Dermis microvascular lymphatic vessel endothelial cell (primary cell): Measurements from ENCODE around the gene CLIC6. TPM values are rescaled to one million over a fixed set of nuclear protein-coding genes. Genes with fewer than 3 reads are reported as not detected.

Experiments
- DNase-seq, 2 donors: peaks; one replicate each; pipeline versions ENCODE4 v3.0.0 to v3.0.0-alpha.2; 2010; ENCODE audit warnings: low read depth in 2 of 2
- total RNA-seq: library from RNA; depleted of rRNA; stranded (reverse); fragments of >200 nt; gene quantifications from 2 replicates; pipeline ENCODE4 v1.2.1, GENCODE V29; 2014

The CLIC6 gene
- not detected in 2 replicates for total RNA-seq

DNA sequence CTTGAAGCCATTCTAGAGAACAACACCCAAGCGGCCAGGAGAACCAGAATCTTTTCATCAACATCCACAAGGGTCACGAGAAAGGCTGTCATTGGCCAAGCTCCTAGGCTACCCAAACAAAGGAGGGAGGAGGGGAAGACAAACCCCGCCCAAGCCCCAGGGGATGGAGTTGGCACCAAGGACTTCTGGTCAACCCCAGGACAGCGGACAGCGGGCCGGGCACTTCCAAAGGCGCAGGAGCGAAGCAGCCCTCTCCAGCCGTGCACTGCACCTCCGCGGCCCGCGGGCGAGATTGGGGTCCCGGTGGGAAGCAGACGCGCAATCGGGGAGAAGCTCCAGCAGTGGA is at the start of gene CLIC6:
CLIC6 (plus strand) TSS at position 192 of the 346 bp plus-strand sequence. CDS start 395 bp downstream, outside the sequence.
- DNase-seq = no peak

DNA sequence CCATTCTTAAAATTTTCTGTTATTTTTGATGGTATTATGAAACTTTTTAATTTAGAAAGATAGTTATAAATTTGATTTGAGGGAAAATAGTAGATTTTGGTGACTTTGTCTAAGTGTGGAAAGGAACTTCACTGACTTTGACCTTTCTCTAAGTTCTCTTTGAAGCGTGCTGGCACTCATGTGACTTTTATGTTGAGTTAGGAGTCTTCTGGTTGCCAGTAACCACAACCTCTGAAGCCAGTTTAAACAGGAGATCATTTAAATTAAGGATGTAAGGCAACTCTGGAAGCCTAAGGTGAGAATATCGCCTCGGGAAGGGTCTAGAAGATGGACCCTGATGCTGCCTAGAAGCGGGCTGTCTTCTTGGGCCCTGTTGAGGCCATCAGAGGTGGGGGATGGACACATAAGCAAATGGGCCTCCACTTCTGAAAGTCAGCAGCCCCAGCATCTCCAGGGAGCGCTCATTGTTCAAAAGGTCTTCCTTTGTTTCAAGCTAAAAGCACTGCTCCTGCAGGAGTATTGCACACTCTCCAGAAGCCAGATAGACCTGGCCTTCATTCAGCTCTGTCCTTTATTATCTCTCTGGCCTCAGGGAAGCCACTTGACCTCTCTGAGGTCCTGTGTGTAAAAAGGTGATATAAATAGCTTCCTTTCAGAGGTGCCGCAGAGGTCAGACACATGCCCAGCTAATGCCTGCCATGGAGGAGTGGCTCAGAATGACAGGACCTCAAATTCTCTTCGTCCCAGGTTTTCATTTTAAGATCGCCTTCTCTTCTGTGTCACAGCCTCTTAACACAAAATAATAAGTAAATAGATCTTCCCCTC is 48.7 kb upstream of the CLIC6 start:
- no peak for DNase-seq

DNA sequence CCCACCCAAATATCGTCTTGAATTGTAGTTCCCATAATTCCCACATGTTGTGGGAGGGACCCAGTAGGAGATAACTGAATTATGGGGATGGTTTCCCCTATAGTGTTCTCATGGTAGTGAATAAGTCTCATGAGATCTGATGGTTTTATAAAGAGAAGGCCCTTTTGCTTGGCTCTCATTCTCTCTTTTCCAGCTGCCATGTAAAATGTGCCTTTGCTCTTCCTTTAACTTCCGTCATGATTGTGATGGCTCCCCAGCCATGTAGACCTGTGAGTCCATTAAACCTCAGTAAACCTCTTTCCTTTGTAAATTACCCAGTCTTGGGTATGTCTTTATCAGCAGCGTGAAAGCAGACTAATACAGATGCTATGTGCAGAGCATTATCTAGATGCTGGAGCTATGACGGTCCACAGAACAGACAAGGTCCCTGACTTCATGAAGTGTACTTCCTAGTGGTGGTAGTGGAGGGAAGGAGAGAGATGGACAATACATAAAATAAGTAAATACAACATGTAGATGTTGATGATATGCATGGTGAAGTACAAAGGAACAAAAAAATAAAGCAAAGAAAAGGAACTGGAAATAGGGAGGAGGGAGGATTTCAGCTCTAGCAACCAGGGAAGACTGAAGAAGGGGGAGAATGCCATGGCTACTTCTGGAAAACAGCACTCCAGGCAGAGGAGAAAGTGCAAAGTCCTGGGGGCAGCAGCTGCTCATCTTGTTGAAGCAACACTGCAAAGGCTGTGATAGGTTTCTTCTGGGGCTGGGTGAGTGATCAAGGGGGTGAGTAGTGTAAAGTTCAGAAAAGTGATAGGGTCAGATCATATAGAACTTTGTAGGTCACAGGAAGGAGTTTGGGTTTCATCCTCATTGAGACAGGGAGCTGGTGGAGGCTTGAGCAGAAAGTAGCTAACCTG is 47.1 kb upstream of the CLIC6 start:
- no peak for DNase-seq

DNA sequence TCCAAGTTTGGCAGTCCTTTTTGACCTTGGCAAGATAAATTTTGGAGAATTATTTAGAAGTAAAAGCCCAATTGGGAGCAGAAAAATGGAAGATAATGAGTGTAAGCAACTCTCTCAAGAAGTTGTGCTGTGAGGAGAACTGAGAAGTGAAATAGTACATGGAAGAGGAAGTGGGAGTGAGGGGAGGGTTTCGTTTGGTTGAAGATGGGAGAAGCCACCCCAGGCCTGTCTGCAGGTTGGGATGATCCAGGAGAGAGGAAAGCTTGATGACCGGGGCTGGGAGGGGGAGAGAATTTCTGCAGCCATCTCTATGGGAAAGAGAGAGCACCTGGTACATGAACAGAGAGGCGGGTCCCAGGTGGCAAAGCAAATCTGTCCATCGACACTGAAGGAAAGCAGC is 45.3 kb upstream of the CLIC6 start:
- no peak for DNase-seq

DNA sequence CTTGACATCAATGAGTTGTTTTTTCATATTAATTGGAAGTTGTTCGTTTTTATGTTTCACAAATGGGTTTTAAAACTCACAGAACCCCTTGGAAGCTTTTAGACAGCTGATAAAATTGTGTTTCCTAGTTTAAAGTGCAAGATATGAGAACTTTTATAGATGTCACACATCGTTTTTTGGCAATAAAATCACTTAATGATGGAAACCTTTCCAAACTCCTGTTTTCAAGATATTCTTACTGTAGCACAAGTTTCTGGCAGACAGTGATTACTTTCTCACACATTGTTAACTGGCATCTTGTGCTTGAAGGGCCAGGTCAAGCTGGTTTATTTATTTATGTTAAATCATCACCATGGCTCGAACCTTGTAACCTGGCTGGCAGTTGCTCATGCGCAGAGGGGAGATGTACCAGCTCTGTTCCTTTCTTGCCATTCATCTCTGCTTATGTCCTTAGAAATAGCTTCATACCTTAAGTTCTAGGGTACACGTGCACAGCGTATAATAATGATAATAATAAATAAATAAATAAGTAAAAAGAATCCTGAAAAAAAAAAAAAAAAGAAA is 43.7 kb upstream of the CLIC6 start:
- DNase-seq = no peak

DNA sequence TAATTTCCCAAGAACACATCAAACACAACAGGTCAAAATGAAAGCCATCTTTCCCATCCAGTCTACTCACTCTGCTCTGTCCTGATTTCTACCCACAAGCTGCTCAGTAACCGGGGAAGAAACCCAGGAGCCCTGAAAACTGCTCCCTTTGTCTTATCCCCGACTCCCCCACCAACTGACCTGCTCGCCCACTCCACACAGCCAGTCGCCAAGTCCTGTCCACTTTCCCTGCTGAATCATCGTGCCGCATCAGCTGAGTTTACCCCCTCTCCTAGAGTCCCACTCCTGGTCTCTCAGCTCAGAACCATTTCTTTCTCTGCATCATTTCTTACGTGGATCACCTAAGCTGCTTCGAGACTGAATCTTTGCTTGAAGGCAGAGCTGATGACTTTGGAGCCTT is 42.7 kb upstream of the CLIC6 start:
- no peak for DNase-seq

DNA sequence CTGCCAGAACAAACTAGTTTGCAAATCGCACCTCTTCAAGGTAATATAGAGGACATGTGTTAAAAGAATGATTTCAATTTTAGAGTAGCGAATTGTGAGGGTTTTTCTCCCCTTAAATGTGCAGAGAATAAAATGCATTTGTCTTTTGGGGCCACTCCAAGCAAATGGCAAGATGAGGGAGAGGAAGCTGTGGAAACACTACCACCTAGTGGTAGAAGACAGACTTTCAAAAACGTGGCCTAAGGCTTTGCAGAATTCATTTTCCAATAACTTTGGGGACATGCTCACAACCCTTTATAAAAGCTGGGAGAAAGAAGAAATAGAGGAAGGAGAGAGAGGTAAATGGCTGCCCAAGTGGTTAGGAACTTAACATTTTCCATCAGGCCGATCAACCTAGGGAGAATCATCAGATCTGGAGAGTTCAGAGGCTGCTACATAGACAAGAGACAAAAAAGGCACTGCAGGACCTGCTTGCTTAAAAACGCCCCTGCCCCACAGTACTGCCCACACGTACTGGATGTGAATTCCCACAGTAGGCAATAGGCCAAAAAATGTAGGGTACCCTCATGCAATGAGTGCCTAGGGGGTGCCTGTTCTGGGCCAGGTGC is 38.2 kb upstream of the CLIC6 start:
- DNase-seq = peak; percentile 47 to 58

DNA sequence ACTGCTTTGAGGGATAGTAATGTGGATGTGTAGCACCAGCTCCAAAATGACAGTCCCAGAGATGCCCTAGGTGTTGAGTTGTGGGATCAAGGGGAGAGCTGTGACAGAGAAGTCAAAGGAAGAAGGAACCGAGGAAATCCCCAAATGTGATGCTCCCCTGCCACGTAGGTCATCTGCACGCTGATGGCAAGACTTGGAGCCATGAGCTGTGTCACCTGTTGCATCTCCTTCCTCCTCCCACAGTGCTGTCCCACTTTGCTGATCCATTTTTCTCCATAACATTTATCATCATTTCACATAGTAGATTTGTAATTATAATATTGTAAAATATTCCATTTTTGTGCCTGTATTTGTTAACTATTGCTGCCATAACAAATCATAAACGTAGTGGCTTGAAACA is 36.3 kb upstream of the CLIC6 start:
- DNase-seq = no peak

DNA sequence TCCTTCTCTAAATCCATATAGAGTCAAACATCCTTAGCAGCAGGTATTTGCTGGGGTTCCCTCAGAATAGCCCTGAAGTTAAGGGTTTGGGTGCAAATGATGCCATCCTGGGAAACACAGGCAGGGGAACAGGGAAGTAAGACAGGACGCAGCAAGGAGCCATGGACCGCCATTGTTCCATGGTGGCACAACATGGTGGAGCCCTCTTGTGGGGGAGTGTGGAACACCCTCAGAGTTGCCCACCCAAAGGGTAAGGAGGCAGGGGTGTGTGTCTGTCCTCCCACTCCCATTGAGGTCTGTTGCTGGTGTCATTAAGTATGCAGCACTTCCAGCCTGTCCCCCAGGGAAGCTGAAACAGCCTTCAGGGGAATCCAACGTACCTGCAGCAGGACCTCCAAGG is 33.5 kb upstream of the CLIC6 start:
- no peak for DNase-seq

DNA sequence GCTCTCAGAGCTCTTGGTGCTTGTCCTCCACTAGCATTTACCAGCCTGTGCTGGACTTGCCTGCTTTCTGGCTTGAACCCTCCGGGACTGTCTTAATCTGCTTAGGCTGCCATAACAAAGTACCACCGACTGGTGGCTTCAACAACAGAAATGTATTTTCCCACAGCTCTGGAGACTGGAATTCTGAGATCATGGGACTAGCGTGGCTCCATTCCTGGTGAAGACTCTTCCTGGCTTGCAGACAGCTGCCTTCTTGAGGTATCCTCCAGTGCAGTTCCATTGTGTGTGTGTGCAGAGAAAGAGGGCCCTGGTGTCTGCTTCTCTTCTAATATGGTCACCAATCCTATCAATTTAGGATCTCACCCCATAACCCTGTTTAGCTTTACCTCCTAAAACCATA is 31.8 kb upstream of the CLIC6 start:
- no peak for DNase-seq

DNA sequence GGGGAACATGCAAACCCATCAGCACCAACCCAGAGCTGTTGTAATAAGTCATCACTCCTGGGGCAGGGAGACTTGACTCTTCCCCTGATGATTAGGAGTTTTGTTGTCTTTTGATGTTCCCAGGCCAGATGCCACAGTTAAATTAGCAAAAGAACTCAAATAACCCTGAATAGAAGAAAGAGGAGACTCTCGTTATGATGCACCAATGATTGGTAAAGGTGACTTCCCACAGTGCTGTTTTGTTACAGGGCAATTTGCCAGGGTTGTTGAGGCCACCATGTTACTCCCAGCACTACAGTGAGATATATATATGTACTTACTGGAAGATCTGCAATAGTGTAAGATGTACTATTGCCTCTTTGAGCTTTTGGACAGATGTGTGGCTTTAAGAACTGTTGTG is 29.5 kb upstream of the CLIC6 start:
- DNase-seq = no peak

DNA sequence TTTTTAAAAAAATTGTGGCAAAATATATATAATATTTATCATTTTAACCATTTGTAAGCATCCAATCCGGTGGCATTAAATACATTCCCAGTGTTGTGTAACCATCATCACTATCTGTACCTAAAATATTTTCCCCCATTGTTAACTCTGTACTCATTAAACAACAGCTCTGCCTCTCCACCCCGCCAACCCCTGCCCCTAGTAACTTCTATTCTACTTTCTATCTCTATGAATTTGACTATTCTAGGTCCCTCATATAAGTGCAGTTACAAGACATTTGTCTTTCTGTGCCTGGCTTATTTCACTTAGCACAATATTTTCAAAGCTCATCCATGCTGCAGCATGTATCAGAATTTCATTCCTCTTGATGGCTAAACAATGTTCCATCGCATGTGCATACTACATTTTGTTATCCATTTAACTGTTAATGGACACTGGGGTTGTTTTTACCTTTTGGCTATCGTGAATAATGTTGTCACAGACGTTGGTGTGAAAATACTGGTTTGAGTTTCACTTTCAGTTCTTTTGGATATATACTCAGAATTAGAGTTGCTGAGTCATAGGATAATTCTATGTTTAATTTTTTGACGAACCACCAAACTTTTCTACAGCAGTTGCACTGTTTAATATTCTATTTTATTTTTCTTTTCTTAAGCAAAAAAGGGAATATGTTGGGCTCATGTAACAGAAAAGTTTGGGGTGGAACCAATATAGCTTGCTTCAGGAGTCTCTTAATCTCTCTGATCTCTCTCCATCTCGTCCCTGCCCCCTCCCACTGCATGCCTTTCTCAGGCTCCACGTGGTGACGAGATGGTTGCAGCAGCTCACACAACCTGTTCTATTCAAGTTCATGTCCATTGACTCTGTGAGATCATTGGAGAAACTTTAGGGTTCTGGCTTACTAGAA is 28.7 kb upstream of the CLIC6 start:
- no peak for DNase-seq

DNA sequence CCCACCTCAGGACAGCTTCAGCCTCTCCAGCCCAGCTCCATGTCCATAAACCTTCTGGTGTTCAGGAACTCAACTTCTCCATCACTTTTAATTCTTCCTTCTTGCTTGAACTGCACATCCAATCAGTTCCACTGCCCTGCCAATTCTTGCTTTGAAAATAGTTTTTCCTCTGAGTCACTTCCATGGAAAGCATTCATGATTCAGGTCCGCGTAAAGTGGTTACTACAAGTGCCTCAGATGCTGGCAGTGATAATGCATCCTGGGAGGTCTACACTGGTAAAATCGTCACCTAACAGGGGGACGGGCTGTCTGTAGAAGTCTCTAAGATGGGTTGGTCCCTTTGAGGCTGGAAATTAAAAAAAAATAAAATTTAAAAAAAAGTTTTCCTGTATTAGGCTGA is 27.9 kb upstream of the CLIC6 start:
- DNase-seq = peak; percentile 10 to 45

DNA sequence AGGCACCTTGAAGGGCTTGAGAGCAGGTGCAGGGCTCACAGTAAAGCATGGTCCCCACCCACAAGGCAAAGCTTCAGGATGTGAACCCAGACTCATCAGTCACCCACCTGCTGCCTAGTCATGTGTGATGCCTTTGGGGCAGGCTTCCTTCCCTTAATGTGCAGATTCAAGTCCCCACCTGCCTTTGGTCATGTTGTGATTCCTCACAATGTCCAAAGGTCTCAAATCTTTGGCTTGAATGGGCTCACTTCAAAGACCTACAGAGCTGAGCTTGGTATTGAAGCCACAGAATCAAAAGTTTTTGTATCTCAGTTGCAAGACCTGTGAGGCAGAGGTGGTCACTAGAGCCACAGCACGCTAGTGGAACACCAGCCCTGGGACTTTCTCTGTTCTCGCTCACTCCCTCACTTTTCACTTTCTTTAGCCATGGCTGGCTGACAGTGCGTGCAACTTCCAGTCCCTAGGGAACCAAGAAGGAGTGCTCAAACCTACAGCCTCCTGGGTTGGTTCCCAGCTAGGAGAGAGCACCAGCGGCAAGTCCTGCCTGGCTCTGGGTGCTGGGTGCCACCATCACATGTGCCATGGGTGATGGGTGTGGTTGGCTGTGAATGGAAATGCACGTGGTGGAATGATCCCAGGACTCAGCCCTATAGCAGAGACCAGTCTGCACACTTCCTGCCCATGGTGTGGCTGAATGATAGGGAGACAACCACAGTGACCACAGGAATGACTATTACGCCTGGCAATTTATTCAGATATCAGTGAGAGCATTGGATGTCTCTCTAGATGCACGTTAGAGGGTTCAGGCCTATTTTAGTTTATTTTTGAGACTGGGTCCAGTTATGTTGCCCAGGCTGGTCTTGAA is 26.4 kb upstream of the CLIC6 start:
- no peak for DNase-seq

DNA sequence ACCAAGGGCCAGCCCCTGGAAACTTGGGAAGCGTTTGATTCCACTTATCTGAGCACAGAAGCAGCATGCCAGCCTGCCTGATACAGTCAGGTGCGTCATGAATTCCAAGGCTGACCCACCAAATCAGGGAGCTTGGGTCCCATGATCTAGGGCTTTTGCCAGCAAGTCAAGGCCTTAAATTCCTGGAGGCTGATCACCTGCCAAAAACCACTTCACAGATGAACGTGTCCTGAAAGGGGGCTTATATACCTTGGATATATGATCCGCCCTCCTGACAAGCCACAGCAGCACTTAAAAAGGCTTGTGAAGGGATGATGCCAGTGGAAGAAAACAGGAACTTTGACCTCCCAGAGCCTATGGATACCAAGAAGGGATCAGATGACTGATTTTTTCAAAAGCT is 24.0 kb upstream of the CLIC6 start:
- no peak for DNase-seq

DNA sequence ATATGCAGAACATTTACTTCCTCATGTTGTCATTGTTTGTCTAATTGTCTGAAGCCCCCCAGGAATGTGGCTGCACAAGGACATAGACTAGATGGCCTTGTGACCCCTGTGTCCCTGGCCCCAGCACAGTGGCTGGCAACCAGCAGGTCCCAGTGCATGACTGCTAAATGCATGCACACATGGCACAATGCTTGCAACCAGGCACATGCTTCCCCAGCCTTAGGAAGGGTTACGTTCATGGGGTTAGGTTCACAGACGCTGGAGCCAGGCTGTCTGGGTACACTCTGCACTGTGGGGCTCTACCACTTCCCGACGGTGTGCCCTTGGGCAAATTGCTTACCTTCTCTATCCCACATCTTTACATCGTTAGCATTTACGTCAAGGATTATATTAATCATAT is 21.2 kb upstream of the CLIC6 start:
- no peak for DNase-seq

DNA sequence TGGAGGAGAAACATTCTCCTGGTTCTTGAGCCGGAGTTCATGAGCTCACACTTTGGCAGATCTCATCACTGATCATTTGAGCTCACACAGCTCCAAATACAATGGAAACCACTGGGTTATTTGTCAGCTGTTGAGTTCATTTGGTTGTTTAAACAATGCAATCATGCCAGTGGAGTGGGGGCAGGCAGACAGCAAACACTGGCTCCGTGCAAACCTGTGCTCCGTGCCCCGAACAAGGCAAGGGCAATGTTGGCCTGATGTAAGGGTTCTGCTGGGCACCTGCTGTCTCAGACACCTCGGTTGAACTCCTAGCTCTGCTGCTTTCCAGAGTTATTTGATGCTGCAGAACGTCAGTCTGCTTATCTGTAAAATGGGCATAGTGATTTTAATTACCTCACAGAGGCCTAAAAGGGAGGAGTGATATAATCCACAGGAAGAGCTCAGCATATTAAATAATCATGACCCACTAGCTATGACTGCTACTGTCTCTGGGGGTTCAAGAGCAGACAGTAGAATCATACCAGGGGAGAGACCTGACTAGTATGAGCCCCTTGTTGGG is 20.0 kb upstream of the CLIC6 start:
- DNase-seq = no peak

DNA sequence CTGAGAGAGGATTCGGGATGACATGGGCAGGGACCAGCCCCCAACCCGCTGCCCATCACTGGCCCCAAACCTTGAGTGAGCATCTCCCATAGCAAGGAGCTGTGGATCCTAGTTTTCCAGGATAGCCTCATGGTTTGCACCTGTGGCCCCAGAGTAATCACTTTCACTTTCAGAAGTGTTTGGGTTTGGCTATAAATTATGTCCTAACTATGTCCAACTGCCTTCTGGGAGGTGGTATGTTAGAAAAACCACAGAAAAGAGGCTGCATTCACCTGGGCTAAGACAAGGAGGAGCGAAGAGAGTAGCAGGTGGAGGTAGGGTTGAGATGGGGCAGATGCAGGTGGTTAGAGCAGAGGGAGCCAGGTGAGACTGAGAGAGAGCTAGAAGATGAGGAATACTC is 19.4 kb upstream of the CLIC6 start:
- DNase-seq = no peak

DNA sequence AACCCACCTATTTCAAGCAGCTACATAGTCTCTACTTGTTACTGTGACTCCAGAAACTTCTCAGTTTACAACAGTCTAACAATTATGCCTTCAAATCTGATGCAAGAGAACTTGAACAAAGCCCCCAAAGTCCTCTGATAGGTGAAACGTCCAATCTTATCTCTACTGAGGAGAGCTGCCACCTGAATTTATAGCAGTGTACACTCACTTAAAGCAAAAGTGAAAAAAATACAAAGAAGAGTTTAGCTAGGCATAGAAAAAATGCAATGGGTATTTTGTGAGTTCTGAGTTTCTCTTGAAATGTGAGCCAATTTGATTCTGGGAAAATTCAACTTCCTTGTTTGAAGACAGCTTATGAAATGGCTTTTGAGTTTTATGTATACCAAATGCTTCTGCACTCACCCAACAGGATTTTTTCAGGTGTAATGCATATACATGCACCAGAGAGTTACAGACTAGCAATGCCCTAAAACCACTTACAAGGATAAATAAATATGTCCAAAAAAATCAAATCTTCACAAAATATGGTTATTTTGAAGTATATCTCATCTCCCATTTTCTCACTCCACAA is 17.8 kb upstream of the CLIC6 start:
- DNase-seq = no peak
